IPS DF 4.7 (cell line): ENCODE measurements around the gene TMCC1.
"Not testable (repeated sequence)": the region's sequence is repeated elsewhere in the genome, so short reads cannot be mapped to it uniquely, and the experiment has no call there.

Source experiments
- DNase-seq: peaks from one replicate; pipeline ENCODE4 v3.0.0-alpha.2; 2013; ENCODE audit warnings: low spot score; ENCODE audit errors: extremely low read depth

The TMCC1 gene

DNA sequence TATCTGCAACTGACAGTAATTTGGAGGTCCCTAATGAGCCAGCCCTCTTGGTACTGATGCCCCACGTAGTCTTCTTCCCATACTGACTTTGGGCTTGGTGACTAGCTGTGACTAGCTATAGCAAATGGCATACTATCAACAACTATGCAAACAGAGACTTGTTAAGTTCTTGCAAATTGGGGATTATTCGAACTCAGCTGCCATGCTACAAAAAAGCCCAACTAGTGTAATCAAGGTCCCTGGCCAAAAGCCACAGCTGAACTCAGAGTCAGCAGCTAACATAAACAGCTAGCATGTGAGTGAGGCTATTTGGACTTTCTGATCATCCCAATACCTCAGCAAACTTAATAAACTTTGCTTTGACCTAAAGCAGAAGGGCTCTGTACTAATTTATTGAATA is 165.8 kb downstream of the TMCC1 start:
- no peak for DNase-seq

GRCh38 chr3:129723558-129724324 is 169.8 kb downstream of the TMCC1 start:
- no peak for DNase-seq

- DNase-seq, result no peak
Observed at GRCh38 chr3:129722527-129722926, 171.0 kb downstream of the TMCC1 start.

- DNase-seq, result no peak
Observed at GRCh38 chr3:129718201-129718600, 175.3 kb downstream of the TMCC1 start.

- DNase-seq, result no peak
Observed at GRCh38 chr3:129715854-129716253, 177.7 kb downstream of the TMCC1 start.

- no peak for DNase-seq
Observed at GRCh38 chr3:129708328-129708861, 185.1 kb downstream of the TMCC1 start.

- DNase-seq, result no peak
Observed at GRCh38 chr3:129705274-129705673, 188.2 kb downstream of the TMCC1 start.

DNA sequence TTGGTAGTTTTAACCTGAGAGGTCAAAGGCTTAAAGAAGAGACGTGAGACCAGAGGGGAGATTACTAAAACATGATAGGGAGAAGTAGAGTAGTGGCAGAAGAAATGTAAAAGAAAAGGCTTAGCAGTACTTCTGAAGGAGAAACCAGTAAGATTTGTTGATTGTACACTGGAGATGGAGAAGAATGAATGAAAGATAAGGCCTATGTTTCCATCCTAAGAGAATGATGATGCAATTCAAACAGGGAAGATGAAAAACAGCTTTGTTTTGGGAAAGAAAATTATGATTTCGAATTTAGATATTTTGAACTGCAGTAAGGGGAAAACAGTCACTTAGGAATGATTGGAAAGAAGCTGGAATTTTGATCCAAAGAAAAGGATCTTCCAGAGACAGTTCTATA is 189.6 kb downstream of the TMCC1 start:
- no peak for DNase-seq

GRCh38 chr3:129702934-129703712 is 190.4 kb downstream of the TMCC1 start:
- DNase-seq, result no peak

DNA sequence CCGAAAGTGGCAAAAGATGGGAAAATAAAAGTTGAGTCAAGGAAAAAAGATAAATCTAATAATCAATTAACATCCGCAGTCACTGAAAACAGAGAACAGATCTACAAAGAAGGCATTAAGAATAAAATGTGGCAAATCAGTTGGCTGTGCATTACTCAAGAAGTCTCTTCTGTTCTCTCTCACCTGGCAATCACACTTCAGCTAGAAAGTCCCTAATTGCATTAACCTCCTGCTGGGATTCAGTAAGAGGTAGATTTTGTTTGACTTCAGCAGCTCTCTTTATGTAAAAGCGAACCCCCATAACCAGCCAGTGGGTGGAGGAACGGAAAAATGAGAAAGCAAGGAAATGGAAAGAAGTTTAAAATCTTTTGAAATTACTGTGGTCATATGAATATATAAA is 192.3 kb downstream of the TMCC1 start:
- no peak for DNase-seq

DNA sequence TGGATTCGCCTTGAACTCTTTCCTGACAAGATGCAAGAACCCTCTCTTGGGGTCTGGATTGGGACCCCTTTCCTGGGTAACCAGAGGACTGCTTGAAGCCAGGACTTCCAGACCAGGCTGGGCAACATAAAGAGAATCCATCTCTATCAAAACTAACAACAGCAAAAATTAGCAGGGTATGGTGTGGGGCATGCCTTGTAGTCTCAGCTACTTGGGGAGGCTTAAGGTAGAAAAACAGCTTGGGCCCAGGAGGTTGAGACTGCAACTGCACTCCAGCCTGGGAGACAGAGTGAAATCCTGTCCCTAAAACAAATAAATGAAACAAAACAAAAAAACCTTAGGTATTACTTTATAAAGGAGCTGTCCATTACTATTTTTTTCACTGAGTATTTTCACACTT is 193.9 kb downstream of the TMCC1 start:
- DNase-seq, result no peak

DNA sequence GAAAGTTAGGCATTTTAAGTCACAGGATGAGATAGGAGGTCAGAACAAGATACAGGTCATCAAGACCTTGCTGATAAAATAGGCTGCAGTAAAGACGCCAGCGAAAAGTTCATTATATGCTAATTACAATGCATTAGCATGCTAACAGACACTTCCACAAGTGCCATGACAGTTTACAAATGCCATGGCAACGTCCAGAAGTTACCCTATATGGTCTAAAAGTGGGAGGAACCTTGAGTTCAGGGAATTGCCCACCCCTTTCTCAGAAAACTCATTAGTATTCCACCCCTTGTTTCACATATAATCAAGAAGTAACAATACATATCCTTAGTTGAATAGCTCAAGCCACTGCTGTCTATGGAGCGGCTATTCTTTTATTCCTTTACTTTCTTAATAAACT is 194.3 kb downstream of the TMCC1 start:
- DNase-seq, result no peak

DNA sequence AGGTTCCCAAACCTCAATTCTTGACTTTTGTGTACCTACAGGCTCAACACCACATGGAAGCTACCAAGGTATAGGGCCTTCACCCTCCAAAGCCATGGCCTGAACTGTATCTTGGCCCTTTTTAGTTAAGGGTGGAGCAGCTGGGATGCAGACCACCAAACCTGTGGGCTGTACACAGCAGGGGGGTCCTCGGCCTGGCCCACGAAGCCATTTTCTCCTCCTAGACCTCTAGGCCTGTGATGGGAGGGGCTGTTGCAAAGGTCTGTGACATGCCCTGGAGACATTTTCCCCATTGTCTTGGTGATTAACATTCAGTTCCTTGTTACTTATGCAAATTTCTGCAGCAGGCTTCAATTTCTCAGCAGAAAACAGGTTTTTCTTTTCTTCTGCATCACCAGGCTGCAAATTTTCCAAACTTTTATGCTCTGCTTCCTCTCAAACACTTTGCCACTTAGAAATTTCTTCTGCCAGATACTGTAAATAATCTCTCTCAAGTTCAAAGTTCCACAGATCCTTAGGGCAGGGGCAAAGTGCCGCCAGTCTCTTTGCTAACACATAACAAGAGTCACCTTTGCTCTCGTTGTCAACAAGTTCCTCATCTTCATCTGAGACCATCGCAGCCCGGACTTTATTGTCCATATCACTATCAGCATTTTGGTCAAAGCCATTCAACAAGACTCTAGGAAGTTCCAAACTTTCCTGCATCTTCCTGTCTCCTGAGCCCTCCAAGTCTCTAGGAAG is 196.1 kb downstream of the TMCC1 start:
- no peak for DNase-seq

GRCh38 chr3:129696430-129696829 is 197.1 kb downstream of the TMCC1 start:
- not testable (repeated sequence) for DNase-seq

- no peak for DNase-seq
Observed at GRCh38 chr3:129695230-129695629, 198.3 kb downstream of the TMCC1 start.

DNA sequence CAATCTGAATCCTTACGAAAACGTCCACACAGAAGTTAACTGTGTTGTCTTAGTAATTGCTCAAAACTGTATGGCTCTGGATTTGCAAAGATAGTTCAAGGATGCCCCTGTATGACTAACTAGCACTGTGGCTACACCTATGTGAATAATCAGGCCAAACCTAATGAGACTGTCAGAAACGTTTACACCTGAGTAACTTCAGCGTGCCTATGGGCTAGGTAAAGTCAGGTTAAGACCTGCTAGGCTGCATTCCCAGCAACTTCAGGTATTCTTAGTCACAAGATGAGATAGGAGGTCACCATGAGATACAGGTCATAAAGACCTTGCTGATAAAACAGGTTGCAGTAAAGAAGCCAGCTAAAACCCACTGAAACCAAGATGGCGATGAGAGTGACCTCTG is 199.3 kb downstream of the TMCC1 start:
- no peak for DNase-seq

- no peak for DNase-seq
Observed at GRCh38 chr3:129692743-129693142, 200.8 kb downstream of the TMCC1 start.

DNA sequence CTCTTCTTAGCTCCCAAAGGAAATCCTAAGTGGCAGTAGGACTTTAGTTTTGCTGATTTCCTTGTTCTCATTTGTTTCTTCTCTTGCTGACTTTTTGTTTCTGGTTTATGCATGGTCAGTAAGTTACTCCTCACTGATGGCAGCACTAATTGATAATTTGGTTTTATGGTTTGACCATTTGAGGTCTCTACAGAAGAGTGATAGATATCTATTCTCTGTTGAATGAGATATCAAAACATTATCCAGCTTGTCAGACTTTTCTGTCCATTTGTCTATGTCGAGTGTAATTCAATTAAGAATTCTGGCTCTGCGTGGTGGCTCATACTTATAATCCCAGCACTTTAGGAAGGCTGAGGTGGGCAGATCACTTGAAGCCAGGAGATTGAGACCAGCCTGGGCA is 202.5 kb downstream of the TMCC1 start:
- DNase-seq, result no peak

DNA sequence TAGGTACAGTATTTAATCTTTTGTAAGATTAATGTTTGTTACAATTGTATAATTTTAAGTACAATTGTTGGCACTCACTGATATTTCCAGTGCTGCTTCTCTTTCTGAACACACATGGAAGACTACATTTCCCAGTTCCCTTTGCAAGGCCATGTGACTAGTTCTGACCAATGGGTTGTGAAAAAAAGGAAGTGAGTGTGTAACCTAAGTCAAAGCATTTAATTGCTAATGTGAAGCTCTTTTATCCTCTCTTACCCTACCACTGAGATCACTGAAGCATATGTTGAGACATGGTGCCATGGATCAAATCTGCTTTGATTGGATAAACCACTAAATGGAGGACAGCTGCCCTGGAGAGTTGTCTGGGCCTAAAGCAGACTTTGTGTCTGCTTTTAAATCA is 203.1 kb downstream of the TMCC1 start:
- DNase-seq, result peak; percentile 81

- no peak for DNase-seq
Observed at GRCh38 chr3:129689036-129689435, 204.5 kb downstream of the TMCC1 start.

GRCh38 chr3:129688271-129688895 is 205.1 kb downstream of the TMCC1 start:
- DNase-seq, result peak; percentile 33
